ENCODE measurements around the gene SNCB.

Gene SNCB

DNA sequence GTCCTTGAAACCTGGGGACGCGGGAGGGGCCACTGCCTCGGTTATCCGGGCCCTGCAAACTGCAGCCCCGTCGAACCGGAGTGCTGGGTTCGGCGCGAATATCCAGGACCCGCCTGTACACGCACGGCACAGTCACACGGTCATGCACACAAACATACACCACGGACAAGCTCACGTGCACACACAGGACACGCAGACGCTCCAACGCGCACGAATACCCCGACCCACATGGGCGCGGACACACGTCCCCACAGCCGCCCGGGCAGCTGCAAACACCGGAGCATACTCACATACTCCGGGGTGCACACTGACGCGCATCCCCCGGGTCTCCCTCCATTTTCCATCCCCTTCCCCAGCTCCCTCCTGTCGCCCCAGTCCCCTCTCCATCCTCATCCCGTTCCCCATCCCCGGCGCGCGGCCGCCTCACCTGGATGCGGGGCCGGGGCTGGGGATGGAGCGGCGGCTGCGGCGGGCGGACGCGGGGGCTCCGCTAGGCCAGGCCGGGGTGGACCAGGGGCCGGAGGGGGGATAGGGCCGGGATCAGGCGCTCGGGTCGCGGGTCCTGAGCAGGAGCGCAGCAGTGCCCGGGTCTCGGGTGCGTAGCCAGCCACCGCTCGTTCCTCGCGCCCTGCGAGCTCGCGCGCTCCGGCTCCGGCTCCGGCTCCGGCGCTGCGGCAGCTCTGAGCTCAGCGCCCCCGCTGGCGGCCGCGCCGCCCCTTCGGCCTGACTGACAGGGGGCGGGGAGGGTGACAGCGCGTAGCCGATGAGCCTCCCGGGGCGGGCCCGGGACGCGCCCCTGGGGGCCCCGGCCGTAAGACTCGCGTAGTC lies at the start of gene SNCB, which contains the start of gene EIF4E1B:
TSS of gene SNCB (minus strand) at position 682 of the 828 bp plus-strand sequence. CDS start 880 bp downstream, outside the sequence.
TSS of gene EIF4E1B (plus strand) at position 823 of the 828 bp plus-strand sequence. CDS start 12,113 bp downstream, outside the sequence.
- peak; percentile 57 for DNase-seq

DNA sequence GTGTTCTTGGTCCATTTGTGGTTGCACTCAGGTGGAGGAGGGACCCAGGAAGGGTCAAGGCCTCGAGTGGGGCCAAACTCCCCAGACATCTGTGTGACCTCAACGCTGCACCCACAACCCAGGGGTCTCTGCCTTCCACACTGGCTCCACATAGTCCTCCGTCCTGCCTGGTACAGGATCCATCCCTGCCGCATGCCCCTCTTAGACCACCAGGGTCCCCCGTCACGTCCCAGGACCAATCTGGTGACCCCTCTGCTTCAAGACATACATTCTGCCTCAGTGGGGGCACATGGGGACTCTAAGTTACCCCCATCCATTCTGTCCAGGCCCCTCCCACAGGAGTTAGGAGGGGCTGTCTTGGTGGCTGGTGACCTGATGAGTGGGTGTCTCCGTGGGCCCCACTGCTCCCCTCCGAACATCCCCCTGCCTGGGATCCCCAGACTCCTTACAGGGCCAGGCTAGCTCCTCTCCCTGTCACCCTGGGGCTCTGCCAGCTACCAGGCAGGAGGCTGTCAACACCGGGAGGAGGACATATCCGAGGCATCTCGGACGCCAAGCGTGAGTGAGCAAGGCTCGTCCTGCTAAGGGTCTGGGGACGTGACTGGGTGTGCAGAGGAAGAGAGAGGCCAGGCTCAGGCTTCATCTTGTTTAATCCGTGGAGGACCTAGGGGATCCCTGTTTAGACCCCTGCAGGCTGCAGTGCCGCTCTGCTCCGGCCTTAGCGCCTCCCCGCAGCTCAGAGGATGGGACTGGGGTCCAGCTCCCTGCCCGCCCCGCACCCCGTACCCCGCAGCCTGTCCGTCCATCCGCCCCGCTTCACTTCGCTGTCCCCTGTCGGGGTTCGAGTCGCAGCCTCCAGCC lies 49.3 kb upstream of the SNCB start:
- DNase-seq, result no peak

DNA sequence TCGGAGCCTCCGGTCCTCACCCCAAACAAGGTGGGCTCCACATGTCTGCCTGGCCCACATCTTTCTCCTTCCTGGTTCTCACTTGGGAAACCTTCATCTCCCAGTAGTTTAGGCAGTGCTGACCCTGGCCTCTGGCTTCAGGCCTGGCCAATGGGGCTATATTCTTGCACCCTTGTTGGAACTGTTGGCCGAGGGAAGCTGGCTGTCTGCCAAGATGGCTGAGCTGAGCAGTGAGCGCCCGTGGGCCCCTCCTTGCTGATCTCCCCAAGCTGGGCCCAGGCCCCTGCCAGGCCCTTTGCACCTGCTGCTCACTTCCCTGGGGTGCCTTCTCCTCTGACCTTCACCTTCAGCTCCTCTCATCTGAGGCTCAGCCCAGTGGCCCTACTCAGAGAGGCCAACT lies 48.2 kb upstream of the SNCB start:
- DNase-seq, result no peak

DNA sequence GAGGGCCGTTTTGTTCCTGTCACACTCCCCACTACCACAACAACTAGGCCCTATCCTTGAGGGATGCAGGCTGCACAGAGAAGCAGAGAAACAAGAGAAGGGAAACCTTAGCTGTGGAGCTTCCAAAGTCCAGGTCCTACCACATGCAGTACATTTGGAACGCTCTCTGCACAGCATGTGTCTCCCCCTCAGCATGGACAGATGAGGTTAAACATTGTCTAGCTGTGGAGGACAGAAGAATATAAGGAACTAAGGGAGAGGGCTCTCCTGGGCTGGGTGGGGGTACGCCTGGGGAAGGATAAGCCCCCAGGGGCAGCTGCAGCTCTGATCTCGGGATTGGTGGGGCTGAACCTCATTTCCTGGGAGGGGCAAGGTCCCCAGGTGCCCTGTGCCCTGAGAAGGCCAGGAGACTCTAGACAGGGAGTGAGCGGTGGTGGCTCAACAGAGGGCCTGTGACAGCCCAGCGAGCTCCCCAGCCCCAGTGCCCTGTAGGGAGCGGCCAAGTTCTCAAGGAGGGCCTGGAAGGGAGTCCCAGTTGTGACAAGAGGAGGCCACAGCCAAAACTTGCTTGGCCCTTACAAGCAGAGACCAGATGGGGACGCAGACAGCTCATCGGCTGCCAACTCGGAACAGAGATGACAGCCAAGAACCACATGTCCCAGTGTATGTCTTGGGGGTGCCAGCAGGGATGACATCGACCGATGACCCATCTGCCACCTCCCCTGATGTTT lies 47.0 kb upstream of the SNCB start:
- DNase-seq, result no peak

DNA sequence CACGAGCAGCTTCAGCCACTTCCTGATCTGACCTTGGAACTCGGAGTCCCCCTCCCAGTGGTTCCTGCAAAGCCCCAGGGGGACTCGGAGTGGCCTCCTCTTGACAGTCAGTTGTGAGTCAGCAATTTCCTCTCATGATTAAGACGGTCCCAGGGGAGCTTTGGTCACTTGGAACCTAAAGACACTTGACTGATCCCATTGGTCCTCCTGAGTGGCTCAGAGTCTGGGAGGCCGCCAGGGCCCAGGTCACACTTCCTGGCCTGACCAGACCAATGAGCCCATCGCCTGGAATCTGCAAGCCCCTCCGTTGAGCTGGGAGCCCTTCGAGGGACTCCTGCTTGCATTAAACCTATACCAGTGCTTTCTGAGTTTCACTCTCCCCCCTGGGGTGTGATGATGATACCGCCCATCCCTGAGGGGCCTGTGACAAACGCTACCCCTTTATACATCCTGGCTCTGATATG lies 46.1 kb upstream of the SNCB start:
- no peak for DNase-seq

DNA sequence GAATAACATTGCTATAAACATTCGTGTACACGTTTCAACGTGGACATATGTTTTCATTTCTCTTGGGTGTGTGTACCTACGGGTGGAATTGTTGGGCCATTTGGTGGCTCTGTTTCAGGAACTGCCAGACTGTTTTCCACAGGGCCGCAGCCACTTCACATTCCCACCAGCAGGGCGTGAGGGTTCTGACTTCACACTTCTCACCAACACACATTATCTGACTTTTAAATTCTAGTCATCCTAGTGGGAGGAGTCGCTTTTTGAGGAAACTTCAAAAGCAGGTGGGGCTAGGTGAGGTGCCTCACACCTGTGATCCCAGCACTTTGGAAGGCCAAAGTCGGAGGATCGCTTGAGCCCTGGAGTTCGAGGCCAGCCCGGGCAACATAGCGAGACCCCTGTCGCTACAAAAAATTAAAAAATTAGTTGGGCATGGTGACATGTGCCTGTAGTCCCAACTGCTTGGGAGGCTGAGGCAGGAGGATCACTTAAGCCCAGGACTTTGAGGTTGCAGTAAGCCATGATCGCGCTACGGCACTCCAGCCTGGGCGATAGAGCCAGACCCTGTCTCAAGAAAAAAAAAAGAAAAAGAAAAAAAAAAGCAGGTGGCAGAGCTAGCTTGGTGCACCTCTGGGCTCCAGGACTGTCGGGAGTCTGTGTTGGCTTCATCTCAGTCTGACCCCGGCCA lies 45.5 kb upstream of the SNCB start:
- no peak for DNase-seq

DNA sequence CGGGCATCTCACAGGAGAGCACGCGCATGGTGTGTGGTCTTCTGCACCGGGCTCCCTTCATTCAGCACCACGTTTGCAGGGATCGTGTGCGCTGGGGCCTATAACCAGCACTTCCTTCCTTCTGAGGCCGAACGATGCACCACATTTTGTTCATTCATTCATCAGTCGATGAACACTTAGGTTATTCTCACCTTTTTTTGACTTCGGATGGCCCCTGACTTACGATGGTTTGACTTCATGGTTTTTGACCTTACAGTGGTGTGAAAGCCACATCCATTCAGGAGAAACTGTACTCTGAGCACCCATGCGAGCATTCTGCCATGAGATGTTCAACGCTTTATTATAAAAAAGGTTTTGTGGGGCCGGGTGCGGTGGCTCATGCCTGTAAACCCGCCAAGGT lies 44.5 kb upstream of the SNCB start:
- DNase-seq, result no peak

DNA sequence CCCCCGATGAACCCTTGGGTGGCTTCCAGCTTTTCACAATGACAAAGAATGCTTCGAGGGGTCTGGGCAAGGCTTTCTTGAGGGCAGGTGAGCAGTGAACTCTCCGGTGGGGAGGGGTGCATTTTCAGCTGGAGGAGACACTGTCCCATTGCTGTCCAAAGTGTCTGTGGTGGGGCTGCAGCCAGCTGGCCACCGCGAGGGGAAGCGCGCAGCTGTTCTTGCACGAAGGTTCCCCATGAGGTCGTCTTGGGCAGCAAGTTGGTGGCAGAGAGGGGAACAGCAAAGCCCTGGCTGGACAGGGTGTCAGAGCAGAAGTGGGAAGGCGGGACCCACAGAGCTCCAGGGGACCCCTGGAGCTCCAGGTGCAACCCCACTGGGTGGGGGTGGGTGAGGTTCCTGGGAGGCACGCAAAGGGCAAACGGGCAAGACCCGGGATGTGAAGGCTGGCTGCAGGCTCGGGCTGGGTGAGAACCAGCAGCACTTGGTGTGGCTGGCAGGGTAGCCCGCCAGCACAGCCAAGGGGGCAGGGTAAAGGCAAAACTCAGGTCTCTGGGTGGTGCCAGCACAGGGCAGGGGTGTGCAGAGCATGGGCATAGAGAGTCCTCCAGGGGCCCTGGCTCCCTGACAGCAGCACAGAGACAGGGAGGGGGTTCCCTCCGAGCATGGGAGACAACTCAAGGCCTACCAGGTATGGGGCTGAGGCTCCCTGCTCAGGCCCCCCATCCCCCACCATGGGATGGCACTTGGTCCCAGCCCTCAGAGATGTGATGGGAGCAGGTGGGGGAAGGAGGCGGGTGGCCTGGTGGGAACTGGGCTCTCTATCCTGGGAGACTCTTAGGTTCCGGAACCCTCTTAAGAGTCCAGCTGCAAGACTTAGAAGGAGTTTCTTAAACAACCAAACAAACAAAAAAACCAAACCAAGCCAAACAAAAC lies 43.6 kb upstream of the SNCB start:
- DNase-seq, result no peak

DNA sequence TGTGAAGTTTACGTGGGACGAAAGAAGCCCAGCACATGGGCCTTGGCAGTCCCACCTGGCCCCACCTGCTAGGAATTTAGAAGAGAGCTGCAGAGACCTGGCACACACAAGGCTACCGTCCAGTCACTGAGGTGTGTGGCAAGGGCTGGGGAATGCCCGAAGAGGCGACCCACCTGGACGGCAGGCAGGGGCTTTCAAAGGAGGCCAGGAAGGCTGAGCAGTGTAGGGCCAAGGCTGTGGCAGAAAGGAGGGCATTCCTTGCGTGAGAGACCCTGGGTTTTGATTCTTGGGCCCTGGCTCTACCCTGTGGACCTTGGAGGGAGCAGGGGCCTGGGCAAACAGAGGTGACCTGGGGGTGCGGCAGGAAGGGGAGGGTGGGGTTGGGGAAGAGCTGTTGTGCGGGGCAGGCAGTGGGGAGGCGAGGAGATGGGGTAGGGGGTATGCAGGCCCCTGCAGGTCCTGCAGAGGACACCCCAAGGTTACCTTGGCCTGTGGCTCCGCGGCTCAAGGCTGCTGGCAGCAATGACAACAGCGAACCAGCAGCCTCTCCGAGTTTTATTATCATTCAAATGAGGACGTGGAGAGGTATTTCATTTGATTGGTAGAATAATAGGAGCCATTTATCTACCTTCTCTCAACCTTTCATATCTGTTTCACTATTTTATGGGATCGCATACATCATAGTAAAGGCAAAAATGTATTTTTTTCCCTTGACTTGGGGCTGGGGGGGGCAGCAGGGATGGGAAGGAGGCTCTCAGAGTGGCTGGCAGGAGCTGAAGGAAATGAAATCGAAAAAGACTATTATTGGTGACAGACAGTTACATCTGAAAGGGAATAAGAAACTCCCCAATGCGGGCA lies 41.8 kb upstream of the SNCB start:
- DNase-seq, result no peak

DNA sequence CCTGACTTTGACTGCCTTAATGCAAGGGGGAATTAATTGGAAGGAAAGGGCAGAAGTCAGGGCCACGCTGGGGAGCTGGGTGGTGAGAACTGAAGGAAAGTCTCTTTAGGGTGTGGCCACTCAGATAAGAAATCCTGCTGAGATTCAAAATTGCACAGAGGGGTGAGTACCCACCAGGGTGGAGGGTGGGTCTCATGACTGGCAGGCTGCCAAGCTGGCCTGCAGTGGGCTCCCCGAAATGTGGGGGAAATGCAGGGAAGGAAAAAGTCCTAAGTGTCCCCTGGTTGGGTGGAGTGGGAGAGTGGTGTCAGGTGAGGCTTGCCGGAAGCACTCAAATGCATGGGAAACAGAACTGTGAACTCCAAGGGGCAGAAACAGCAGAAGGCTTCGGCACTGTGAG lies 41.1 kb upstream of the SNCB start:
- DNase-seq, result no peak

DNA sequence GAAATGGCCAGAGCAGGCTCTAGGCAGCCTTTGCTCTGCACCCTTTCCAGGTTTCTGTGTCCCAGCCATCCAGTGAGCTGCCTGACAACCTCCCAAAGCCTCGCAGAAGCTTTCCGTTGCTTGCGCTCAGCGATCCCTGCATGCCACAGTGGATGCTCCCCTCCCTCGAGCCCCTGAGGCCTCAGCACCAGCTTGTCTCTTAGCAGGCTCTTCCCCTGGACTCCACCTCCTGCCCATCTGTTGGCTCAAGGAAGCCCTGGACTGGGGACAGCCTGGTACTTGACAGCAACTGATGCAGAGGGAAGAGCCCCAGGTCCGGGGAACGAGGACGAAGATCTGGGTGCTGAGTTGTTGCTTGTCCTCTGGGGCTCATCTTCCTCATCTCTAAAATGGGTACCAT lies 40.1 kb upstream of the SNCB start:
- no peak for DNase-seq

DNA sequence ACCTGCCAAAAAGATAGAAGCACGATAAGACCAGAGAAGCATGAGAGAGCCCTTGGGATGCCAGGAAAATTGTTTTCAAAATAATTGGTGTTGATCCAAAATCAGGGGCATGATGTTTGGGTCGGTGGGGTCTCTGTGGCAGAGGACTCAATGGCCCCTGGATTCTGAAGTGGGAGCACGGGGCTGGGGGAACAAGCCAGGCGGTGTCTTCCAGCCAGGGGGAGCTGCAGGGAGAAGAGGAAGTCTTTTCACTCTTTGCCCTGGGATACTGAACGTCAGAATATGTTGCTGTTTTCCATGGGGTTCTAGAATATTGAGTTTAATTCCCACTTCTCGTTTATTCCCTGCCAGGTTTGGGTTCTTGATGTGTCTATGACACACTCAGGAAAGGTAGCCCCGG lies 37.3 kb upstream of the SNCB start:
- DNase-seq, result no peak

DNA sequence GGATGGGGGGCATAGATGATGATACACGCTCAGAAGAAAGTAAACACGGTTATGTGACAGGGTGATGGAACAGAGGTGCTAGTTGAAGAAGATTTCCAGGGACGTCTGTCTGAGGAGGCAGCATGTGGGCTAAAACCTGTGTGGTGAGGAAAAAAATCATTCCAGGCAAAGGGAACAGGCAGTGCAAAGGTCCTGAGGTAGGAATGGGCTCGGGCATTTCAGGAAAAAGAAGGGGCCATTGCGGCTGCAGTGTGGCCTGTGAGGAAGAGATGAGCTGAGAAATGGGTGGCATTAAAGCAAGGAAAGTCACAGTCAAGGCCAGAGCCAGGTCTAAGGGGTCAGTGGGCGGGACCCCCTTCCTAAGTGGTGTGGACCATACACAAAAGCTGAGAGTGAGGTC lies 35.2 kb upstream of the SNCB start:
- no peak for DNase-seq

DNA sequence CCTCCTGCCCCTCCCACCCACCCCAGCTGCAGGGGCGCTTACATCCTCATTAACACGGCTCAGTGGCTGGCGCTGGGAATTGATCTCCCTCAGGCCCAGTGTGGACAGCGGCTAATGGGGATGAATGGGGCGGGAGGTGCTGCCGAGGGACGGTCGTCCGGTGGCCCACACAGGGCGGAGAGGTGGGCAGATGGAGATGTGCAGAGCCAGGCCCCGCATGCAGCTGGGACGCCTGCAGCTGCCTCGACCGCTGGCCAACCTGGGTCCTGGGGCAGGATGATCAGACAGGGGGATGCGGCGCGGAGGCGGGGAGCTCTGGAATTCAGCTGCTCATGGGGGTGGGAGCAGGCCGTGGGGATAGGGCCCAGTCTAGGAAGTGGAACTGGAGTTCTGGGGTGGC lies 34.6 kb upstream of the SNCB start:
- no peak for DNase-seq

DNA sequence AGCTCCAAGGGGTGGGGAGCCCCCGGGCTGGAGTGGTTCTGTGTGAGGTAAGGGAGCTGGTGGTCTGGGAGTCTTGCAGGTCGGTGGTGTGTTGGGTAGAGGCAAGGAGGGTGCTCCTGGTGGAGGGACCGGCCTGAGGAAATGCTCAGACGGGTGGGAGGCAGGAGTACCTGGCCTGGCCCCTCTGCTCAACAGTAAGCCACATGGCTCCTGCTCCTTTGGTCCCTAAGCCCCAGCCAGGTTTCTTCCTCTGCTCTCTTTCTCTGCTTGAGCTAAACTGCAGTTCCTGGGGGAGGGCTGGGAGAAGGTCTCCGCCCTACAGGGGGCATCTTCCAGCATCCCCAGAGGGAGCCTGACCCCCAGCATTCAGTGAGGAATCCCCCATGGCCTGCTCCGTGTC lies 34.1 kb upstream of the SNCB start:
- no peak for DNase-seq

DNA sequence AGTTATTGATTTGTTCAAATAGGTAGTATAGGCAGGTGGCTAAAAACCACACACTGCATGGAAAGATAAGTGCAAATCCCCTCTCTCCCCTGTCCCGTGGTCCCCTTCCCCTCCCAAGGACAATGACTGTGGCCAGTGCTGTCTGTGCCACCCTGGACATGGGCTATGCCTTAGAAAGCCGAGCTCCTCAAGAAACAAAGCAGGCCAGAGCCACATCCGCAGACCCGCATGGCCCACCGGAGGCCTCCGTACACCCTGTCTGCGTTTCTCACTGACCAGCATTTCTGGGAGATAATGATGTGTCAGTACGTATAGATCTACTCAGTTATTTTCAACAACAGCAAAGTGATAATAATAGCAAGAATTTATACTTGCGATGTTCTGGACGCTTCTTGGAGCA lies 33.2 kb upstream of the SNCB start:
- DNase-seq, result no peak

DNA sequence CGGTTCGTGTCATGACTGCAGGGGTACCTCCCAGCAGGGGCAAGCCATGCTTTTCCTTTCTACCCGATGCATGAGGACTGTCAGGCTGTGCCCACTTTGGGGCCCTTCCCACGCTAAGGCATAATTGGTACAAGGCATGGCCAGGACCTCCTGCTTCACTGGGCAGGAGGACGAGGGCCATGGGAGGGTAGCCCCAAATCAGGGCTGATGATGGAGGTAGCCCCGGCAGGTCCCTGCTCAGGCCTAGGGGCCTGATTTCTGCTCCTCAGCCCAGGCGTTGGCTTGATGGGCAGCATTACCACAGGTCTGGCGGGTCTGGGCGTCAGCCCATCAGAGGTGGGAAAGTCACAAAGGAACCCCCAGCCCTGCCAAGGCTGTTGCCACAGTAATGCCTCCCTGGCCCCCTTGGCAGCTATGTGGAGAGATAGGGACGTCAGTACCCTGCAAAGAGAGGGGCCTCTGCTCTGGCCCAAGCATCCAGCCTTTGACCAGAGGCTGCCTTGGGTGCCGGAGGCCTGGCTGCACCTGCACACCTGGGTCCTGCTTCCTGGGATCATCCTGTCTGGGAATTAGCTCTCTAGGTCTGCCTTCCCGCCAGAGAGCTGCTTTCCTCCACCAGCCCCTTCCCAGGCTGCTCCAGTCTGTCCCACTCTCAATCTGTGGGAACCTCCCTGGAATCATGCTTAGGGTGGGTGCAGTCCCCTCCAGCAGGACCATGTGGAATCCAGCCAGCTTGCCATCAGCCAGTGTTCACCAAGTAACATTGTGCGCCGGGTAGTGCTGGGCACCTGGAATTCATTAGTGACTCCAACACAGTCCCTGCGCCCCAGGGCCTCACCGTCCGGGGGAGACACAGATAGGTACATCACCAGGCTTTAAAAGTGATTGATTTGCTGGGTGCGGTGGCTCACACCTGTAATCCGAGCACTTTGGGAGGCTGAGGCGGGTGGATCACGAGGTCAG lies 32.3 kb upstream of the SNCB start:
- DNase-seq, result no peak

DNA sequence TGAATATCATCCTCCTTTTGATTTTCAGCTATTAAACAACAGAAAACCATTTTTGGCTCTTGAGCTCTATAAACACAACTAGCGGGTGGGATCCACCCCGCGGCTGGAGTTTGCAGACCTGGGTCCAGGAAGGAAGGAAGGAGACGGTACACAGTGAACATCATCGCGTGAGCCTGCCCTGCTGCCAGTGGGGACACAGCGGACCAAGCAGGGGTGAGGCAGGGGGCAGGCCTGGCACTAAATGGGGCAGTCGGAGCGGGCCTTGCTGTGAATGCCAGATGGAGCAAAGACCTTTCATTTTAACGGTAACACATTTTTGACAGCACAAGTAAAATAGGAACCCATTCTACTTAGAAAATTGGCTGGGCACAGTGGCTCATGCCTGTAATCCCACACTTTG lies 31.3 kb upstream of the SNCB start:
- DNase-seq, result no peak

All from stimulated activated CD4-positive, alpha-beta T cell treated with anti-CD3 and anti-CD28 coated beads, Interleukin-12 subunit alpha, Interleukin-12 subunit beta, amount 100 ng/mL, for 4 hours (primary cell).